A549 treated with Mapracorat at 1 μM for 4 hours (cell line): ENCODE data around the gene GALNT17. TPM values are rescaled to one million over a fixed set of nuclear protein-coding genes. Genes with fewer than 3 reads are reported as not detected.

ENCODE experiments used
- total RNA-seq: library from RNA; stranded (reverse); fragments of 200-300 nt; extraction: Qiagen RNA extraction; gene quantifications from 5 replicates; pipeline ENCODE4 v1.2.3, GENCODE V29; 2022

Gene GALNT17
- not detected in 5 replicates for total RNA-seq

GRCh38 chr7:71132127-71132376, at the start of gene GALNT17:
GALNT17 (plus strand) TSS chr7:71132144.

